Activated T-helper 1 cell treated with anti-CD3 and anti-CD28 coated beads, Interleukin-2, amount 50 U/mL, for 16 hours (primary cell): ENCODE data around the gene BRD9.
"Not testable (repeated sequence)": the region's sequence is repeated elsewhere in the genome, so short reads cannot be mapped to it uniquely, and the experiment has no call there.

Source experiments
- DNase-seq, 2 donors: peaks; one replicate each; pipeline ENCODE4 v3.0.0-alpha.2; 2020; ENCODE audit warnings: low read depth in 1 of 2, low spot score in 1 of 2

Gene BRD9

DNA sequence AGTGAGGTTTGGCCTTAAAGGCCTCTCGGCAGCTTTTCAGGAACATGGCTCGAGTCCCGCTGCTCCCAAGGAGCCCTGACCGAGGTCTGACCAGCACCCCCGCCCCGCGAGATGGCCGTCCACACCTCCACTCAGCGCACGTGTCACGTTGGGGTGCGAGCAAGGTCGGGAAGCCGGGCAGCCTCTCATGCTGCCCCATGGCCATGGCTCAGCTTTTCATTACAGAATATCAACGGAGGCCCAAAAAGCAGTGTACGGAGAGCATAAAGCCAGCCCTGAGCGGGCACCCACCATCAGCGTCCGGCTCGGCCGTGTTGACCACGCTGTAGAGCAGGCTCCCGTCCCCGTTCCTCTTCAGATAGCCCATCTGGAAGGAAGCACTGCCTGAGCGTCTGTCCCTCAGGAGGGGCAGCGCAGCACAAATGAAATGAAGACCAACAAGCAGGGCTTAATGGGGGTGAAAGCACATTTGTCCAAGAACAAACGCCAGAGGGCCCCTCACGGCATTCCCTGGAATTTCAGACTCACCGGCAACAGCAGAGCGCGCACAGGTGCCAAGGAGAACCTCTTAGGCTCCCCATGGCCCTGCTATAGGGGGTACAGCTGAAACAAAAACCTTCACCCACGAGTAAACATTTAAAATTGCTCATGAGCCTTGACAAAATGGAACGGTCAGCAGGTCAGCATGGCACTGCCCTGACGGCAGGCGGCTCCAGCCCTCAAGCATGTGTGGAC is 11.6 kb downstream of the BRD9 start:
- no peak for DNase-seq

DNA sequence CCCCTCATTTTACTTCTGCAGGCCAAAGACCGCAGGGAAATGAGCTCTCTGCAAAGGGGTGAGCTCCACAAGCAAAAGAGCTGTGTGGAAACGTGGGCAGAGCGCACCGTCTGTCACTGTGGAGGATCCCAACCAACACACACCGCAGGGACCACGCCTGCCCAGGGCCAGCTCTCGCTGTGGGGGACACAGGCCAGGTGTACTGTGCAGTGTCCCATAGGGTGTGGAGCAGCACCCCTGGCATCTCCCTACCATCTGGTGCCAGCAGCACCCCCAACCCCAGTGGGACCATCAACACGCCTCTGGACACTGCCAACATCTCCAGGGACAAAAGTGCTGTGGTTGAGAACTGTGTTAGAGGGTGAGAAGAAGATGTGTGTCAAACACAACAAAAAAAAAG is 13.9 kb downstream of the BRD9 start:
- not testable (repeated sequence) for DNase-seq

DNA sequence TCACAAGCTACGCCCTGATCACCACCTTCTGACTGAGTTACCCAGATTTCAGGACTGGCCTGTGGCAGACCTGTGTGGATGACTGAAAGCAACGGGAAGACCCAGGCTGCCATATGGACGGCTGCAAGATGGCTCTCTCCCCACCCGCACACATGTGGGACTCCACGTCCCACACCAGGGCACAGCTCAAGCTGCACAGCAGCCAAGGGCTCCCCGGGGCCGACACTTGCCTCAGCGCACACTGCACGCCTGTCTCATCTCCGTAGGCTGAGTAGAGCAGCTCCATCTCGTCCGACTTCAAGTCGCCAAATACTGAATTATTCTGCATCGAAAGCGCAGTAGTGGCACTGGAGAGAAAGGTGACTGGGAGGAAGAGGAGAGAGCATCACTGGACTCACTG is 14.5 kb downstream of the BRD9 start:
- DNase-seq: no peak

DNA sequence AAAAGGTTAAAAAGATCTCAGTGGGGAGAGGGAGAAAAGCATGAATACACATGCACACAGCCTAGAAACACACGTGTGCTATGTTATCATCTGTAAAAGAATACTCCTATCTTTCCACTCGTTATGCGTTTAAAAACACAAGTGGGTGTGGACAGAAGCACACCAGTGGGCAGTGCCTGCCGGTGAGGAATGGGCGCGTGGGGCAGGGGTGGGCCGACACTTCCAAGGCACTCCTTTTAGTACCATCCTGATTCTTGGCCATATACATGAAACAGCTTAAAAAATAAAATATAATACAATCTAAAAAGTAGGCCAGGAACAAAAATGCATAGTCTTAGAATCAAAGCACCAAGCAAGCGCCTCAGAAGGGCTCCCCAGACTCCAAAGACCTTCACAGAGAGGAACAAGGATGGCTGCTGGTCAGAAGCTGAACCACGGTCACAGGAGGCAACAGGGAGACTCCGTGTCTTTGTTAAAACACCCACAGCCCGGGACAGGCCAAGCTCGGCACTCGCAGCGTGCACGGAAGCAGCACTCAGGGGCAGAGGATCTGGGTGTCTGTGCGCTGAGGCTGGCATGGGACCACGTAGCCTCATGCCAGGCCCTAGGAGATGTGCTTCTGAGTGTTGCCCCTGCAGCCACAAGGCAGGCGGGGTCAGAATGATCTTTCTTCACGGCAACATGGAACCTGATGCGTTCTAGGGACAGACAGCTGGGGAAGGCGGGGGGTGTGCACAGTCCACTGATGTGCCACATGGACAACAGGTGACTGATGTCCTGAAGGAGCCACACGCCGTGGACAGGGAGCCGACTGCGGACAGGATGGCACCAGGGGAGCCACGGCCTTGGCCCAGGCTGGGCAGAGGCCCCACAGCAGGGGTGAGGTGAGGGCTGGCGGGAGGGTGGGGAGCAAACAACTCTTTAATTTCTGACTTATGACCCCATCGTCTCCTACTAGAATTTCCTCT is 15.9 kb downstream of the BRD9 start:
- DNase-seq: no peak

DNA sequence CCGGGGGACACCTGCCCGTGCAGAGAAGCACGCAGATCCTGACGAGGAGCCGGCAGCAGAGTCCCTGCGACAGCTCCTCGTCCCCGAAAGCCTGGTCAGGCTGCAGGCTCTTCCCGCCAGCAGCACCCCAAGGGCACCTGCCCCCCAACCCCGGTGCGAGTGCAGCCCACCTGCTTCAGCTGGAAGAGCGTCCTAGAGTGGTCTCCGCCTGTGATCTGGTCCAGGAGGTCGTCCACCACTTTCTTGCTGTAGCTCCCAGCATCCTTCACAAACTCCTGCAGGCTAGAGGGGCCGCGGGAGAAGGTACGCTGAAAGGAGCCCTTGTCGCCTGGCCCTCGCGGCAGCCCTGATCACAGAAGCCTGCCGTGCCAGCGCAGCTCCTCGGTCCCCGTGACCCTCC is 16.7 kb downstream of the BRD9 start:
- no peak for DNase-seq

DNA sequence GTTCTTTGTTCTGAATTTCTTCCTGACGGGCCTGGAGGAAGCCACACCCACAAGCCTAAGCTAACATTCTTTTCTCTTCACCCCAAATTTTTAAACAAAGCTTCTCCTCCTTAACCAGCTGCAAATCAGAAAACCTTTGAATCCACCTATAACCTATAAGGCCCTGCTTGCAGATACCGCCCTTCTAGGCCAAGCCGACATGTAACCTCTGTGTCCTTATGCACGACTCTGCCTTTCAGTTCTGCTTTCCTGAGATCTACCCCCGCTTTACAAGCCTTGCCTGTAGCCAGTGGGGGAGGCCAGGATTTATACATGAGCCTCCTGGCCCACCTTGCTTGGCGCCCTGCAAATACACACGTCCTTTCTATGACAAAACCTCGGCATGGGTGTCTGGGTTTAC is 19.3 kb downstream of the BRD9 start:
- no peak for DNase-seq

DNA sequence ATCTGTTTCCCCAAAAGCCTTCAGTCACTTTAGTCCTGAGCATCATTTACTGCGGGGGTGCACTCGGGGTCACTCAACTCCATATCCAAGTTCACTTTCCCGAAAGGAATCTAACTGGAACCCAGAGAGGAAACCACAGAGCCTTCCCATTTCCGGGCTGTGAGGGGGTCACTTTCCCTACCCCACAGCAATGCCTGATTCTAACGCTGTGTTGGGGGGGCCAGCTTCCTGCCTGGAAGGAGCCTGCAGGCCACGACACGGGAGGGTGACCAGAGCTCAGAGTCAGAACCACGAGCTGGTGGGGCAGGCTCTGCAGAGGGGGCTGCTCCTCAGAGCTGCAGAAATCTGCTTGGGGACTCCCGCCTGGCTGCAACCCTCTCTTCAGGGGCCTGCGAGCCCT is 20.3 kb downstream of the BRD9 start:
- DNase-seq: no peak

DNA sequence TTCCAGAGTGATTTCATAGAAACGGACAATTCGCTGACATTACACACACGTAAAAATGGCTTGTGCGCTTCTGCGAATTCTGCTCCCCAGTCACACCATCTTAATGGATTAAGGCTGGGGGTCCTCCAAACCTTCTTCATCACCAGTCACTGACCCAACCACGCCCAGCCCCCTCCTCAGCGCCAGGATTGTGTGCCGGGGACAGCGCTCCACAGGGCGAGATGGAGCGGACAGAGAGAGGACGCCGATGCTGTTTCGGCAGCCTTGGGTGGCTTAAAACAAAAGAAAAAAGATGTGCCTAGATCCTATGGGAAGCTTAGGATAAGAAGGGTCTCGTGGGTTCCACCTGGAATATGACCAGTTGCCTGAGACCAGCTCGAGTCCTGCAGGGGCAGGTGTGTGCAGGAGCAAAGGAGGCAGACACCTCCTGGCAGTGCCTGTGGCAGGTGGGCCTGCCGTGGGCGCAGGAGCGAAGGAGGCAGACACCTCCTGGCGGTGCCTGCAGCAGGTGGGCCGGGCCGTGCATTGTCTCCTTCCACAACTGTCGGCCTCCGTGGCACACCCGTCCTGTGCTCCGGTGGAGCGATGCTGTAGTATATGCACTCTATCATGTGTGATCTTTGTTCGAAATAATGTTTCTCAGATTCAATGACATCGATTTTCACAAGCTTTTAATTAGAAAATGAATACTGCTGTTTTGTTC is 20.9 kb downstream of the BRD9 start:
- no peak for DNase-seq

DNA sequence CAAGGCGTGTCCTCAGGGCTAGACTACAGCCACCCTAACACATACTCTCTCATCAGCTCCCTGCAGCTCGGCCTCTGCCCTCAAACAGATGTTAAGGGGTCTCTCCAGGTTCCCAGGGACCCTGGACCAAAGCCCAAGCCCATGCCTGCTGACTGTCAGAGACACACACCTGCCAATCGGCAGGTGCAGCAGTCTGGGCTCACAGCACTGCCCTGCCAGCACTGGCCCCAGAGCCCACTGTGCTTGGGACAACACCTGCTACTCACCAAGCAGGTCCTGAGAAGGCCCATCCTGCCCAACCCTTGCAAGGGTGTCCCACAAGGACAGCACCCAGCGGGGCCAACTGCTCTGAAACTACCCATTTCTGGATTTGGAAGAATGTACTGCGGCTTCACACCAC is 21.6 kb downstream of the BRD9 start:
- DNase-seq: no peak

DNA sequence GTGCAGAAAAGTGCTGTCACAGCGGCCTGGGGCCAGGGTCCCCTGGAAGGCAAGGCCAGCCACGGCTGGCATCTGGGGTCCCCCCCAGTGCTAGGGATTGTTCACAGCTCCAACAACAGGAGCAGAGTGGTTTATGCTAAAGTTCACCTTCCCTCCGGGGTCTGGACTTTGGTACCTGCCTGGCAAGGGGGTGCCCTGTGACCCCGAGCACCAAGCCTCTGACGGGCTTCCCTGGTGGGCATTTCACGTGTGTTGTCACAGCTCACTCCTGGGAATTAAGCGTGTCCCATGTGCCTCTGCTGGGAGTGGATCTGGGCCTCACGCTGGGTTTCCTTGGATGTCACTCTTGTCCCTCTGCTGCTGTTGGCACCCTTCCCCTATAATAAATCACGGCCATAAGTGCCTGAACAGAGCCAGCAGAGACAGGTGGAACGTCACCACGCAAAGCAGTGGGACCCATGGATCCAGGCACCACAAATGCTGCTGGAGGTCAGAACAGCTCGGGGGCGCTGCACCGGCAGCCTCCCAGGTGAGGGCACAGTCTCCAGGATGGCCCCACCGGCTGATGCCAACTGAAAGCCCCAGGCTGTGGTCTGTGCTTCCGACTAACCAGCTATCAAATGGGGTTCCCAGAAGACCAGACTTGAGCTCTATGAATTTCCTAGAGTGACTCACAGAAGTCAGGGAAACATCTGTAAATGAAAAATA is 24.0 kb downstream of the BRD9 start:
- no peak for DNase-seq

DNA sequence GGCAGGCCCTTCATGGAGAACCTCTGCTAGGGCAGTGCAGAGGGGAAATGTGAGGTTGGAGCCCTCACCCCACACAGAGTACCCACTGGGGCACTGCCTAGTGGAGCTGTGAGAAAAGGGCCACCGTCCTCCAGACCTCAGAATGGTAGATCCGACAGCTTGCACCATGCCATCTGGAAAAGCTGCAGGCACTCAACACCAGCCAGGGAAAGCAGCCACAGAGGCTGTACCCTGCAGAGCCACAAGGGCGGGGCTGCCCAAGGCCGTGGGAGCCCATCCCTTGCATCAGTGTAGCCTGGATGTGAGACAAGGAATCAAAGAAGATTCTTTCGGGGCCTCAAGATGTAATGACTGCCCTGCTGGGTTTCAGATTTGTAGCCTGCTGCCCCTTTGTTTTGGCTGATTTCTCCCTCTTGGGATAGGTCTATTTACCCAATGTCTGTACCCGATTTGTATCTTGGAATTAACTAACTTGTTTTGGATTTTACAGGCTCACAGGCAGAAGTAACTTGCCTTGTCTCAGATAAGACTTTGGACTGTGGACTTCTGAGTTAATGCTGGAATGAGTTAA is 25.2 kb downstream of the BRD9 start:
- DNase-seq: no peak

DNA sequence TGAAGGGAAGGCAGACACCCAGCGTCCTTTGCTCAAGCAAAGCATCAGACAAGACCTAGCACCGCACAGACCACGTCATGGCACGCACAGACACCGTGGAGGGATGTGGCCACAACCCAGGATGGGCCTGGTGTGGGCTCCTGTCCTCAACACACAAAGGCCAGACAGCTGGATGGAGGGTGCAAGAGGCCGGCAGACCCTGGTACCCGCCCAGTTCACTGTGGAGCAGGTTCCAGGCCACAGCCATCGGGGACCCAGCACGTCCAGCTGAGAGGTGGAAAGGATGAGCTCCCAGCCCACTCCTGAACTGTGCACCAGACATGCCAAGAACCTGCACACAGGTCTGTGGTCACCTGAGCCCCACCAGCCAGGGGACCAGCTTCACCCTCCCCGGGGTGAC is 26.8 kb downstream of the BRD9 start:
- DNase-seq: no peak

DNA sequence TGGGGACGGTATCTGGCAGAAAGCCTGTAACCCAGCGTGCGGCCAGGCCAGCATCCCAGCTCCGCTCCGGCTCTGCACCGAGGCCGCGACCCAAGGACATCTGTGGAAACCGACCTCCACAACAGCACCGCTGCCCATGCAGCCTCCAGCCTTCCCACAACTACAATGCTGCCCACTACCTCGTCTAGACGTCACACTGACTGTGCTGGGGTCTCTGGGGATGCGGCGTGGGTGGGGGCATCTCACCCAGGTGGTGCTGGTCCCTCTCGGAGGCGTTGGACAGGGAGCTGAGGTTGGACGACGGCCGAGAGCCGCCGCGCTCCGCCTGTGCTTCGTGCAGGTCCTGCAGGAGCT is 27.5 kb downstream of the BRD9 start:
- no peak for DNase-seq

DNA sequence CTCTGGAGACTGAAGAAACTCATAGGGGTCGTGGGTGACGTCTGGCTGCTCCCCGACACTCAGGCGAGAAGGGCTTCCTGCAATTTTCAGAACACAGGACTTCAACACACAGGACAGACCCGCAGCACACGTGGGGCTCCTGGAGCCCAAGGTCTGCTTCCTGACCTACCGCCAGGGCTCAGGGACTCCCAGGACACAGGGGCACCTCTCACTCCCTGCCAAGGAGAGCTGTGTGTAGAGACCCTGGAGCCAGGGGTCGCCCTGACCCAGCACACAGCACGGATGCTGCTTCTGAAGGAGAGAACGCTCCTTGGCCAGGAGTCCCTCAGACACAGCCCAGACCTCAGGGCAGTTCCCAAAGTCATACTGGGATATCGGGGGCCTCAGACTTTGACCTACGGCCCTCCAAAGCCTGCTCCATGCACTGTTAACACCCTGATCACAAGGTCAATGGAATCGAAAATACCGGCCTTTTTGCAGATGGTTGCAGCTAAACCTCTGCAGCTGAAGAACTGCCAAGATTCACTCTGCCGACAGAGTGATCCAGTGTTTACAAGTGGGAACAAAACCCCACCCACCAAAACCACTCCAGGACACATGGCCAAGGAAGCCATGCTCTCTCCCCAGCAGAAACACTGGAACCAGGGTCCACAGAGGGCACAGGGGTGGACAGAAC is 28.0 kb downstream of the BRD9 start:
- no peak for DNase-seq

DNA sequence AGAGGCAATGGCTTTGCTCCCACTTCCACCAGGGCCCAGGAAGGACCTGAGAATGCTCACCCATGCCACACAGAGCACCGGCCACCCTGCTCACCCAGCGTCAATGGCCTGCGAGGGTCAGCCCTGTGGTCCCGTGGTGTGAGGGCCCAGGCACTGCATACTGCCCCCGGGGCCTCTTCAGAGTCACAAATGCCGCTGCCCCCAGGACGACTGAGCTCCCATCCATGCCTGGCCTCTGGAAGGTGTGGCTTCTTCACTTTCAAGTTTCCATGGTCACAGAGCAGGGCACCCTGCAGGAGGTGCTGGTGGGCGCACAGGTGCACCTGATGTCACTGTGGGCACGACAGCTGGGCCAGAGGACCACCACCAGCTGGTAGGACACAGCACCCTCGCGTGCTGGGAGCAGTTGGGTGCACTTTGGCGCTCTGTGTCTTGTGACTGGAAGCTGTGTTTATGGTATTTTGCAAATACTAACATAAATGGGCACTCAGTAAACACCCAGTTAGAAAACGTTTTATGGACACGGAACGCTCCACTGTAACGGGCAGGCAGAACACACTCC is 29.3 kb downstream of the BRD9 start:
- no peak for DNase-seq

DNA sequence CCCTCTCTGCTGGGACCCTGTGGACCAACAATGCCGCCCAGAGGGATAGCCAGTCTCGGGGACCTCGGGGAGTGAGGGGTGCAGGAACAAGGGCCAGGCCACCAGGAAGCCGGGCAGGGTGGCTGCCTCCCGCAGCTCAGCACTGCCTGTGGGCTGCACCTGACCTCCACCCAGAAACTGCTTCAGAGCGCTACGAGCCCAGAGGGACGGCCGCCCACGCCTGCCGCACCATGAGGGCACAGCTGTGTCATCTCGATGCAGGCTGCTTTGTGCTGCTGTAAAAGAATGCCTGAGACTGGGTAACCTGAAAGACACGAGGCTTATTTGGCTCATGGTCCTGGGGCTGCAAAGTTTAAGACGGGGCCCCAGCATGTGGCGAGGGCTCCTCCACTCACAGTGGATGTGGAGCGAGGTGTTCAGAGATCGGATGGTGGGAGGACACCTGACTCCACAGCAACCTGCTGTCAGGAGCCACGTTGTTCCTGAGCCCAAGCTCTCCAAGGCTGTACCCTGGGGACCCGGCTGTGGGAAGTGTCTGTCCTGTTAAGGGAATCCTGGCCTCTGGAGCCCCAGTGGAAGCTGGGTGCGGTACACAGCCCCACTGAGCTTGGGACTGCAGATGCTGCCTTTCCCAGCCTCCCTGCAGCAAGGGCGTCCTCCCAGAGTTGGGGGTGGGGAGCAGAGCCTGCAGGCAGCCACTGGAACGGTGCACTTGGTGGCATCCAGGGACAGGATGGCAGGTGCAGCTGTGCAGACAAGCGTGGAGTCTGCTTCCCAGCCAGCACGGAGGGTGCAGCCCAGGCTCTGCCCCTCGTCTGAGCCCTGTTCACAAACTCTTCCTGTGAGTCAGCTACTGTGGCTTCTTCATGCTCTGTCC is 30.0 kb downstream of the BRD9 start:
- DNase-seq: no peak

DNA sequence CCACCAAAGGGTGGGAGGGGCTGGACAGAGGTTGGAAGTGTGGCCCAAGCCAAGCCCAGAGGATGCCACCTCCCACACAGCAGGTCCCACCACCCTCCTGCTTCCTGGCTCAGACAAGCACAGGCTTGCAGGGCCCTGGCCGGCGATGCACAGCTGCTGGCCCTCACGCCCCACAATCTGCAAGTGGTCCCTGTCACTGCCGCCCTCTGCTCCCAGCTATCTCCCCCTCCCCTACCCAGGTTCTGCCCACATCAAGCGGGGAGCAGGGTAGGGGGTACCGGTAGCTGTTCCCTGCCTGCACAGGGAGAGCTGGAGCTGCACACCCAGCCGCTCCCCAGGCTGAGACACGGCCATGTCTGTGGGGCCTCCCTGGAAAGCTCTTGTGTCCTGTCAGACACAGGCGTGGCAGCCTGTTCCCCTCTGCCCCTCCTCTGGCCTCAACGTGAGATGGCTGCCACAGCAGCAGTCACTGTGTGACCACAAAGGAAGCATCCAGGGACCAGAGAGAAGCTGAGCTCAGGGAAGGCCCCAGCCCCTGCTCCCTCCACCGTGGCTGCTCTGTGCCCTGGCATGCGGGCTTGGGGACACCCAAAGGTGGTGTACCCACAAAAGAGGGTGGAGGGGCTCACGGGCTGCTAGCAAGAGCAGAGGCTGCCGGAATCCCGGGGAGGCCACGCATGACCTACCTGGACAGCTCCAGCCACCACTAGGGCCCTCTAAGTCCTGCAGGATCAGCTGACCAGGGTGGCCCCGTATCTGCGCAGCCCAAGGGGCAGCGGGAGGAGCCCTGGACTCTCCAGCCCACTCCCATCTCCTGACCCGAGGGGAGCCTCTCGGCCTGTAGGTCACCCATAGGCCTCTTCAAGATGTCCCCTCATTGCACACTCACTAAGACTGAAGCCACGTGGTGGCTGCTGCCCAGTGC is 30.9 kb downstream of the BRD9 start:
- DNase-seq: no peak
